ENCODE results near the gene SGF29.
"Not testable (repeated sequence)": the region's sequence is repeated elsewhere in the genome, so short reads cannot be mapped to it uniquely, and the experiment has no call there.

The SGF29 gene

GRCh38 chr16:28597692-28598261, 44.1 kb downstream of the SGF29 start:
- DNase-seq = no peak

- DNase-seq = not testable (repeated sequence)
Observed at GRCh38 chr16:28599377-28600285, 45.9 kb downstream of the SGF29 start.

GRCh38 chr16:28600965-28601364, 47.2 kb downstream of the SGF29 start:
- DNase-seq = not testable (repeated sequence)

GRCh38 chr16:28601589-28601988, 47.9 kb downstream of the SGF29 start:
- not testable (repeated sequence) for DNase-seq

GRCh38 chr16:28602062-28602461, 48.3 kb downstream of the SGF29 start:
- not testable (repeated sequence) for DNase-seq

- no peak for DNase-seq
Observed at GRCh38 chr16:28602529-28602928, 48.8 kb downstream of the SGF29 start.

- no peak for DNase-seq
Observed at GRCh38 chr16:28603381-28604185, 49.9 kb downstream of the SGF29 start.

GRCh38 chr16:28604186-28604565, 50.5 kb downstream of the SGF29 start:
- no peak for DNase-seq

- DNase-seq = no peak
Observed at GRCh38 chr16:28606291-28607115, 52.8 kb downstream of the SGF29 start.

GRCh38 chr16:28607116-28607623, 53.5 kb downstream of the SGF29 start:
- no peak for DNase-seq

GRCh38 chr16:28607681-28608495, 54.2 kb downstream of the SGF29 start:
- DNase-seq = not testable (repeated sequence)

- not testable (repeated sequence) for DNase-seq
Observed at GRCh38 chr16:28608496-28608808, 54.7 kb downstream of the SGF29 start.

GRCh38 chr16:28608867-28609596, 55.3 kb downstream of the SGF29 start:
- not testable (repeated sequence) for DNase-seq

- DNase-seq = no peak
Observed at GRCh38 chr16:28609631-28610594, 56.2 kb downstream of the SGF29 start, which contains the start of gene SULT1A1. Gene SULT1A1, minus strand, starts transcription at chr16:28610044. Its CDS starts 1,189 bp downstream, at chr16:28608855.

- no peak for DNase-seq
Observed at GRCh38 chr16:28610595-28611191, 57.0 kb downstream of the SGF29 start.

- DNase-seq = not testable (repeated sequence)
Observed at GRCh38 chr16:28612359-28613280, 58.9 kb downstream of the SGF29 start.

GRCh38 chr16:28613912-28614311, 60.2 kb downstream of the SGF29 start:
- DNase-seq = not testable (repeated sequence)

- DNase-seq = not testable (repeated sequence)
Observed at GRCh38 chr16:28614561-28614960, 60.8 kb downstream of the SGF29 start.

Measured in stimulated activated CD4-positive, alpha-beta T cell treated with anti-CD3 and anti-CD28 coated beads, Interleukin-1b, Interleukin-23, amount 100 ng/mL, for 48 hours (primary cell).